GM12872 (cell line): ENCODE data around the gene ABCG1.

Experiments used
- CTCF ChIP-seq: IDR thresholded peaks from 3 replicates; pipeline ENCODE4 v1.5.1; 2011; ENCODE audit warnings: low read depth, mild to moderate bottlenecking, low read length, moderate library complexity; ENCODE audit not compliant: insufficient read depth

ABCG1 gene

DNA sequence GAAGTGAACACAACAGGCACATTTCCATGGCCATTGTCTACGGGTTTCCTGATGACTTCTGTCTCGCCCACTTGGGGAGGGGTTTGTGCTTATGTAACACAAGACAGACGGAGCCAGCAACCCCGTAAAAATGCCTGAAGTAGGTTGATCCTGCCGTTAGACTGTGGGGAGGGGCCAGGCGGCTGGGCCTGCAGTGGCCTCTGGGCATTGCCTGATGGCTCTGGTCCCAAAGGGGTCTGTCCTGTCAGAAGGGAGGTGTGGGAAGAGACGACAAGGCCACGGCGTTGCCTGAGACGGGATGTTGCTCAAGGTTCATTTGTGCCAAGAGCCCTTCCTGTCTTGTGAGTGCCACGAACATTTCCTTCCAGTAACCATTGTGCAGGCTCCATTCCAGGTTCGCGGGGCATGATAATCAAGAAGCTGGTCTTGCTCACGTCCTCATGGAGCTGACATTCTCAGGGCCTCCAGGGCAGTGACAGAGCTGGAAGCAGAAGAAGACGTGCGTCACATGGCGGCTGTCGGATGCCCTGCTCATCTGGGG is 44.7 kb downstream of the ABCG1 start:
- no peak for TF ChIP-seq CTCF

DNA sequence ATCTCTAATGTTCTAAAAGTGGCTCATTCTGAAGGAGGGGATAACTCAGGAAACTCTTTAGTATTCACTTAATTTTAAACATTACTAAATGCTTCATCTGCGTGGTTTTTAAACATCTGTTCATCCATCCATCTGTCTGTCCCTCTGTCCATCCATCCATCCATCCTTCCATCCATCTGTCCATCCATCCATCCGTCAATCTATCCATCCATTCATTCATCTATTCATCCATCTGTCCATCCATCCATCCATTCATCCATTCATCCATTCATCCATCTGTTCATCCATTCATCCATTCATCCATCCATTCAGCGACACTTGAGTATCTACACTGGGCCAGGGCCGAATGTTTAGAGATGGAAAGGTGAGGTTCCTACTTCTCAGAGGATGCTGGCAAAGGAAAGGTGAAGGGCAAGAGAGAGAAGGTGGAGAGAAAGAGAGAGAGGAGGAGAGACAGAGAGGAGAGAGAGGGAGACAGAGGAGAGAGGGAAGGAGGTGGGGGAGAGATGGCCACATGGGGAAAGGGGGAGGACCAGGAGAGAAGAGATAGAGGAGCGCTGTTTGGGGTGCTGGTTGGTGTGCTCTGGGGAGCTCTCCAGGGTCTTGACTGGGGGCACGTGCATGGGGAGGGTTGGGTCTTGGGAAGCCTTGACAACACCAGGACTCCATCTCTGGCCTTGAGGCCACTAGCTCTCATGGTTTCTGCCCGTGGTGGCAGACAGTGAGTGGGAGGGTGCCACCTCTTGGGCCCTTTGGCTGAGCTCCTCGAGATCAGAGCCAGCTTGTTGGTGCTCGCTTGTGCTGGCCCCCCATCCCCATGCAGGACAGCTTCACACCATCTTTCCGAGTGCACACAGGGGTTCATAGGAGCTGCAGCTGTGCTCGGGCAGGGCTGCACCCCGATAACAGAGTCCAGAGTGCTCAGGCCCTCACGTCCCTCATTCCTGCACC is 45.6 kb downstream of the ABCG1 start:
- TF ChIP-seq CTCF: no peak

- TF ChIP-seq CTCF: no peak
Observed at GRCh38 chr21:42265231-42265812, 46.4 kb downstream of the ABCG1 start.

- no peak for TF ChIP-seq CTCF
Observed at GRCh38 chr21:42266971-42267556, 48.1 kb downstream of the ABCG1 start.

DNA sequence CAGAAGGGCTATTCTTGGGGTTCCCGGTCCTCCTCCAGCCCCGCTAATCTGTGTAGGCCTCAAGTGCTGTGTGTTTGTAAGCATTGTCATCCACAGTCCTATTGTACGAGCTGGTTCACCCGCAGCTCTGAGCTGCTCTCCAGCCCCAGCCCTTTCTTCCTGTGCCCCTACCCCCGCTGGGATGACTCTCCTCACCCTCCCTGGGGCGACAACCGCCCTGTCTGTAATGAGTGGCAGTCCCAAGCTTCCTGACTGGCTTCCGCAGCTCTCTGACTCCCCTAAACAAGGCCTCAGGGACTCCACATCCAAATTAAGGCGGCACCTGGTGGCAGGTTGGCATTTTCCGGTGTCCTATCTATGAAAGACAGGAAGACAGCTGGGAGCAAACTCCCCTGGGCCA is 50.4 kb downstream of the ABCG1 start:
- no peak for TF ChIP-seq CTCF

GRCh38 chr21:42271065-42271464 is 52.1 kb downstream of the ABCG1 start:
- no peak for TF ChIP-seq CTCF
